Uterus (tissue), 2 donors: Measurements from ENCODE around the gene ARMC5.

Experiments
- CTCF ChIP-seq, 4 experiments: fragments of 200-600 bp in 2 of 4; fragments of 450-650 bp in 2 of 4; sonication (generic) in 2 of 4; IDR thresholded peaks; one replicate each; pipeline ENCODE4 v1.5.1; 2016 to 2019; ENCODE audit warnings: antibody characterized with exemption in 4 of 4, mild to moderate bottlenecking in 2 of 4, moderate library complexity in 1 of 4
- POLR2A ChIP-seq, 2 donors: fragments of 450-650 bp; IDR thresholded peaks; one replicate each; pipeline ENCODE4 v1.6.1; 2016; ENCODE audit warnings: antibody characterized with exemption in 2 of 2, mild to moderate bottlenecking in 1 of 2, moderate library complexity in 1 of 2

GRCh38 chr16:31436221-31437045, 22.9 kb upstream of the ARMC5 start:
- TF ChIP-seq CTCF (IDR thresholded peaks at IDR 0.05) (no peak), POLR2A (IDR thresholded peaks at IDR 0.05) (no peak)
